Cerebellar cortex (tissue), 1 donor: ENCODE measurements around the gene FRS2.

Source experiments
- DNase-seq: peaks from one replicate; pipeline ENCODE4 v3.0.0-alpha.2; 2015; ENCODE audit warnings: low spot score

FRS2 gene

DNA sequence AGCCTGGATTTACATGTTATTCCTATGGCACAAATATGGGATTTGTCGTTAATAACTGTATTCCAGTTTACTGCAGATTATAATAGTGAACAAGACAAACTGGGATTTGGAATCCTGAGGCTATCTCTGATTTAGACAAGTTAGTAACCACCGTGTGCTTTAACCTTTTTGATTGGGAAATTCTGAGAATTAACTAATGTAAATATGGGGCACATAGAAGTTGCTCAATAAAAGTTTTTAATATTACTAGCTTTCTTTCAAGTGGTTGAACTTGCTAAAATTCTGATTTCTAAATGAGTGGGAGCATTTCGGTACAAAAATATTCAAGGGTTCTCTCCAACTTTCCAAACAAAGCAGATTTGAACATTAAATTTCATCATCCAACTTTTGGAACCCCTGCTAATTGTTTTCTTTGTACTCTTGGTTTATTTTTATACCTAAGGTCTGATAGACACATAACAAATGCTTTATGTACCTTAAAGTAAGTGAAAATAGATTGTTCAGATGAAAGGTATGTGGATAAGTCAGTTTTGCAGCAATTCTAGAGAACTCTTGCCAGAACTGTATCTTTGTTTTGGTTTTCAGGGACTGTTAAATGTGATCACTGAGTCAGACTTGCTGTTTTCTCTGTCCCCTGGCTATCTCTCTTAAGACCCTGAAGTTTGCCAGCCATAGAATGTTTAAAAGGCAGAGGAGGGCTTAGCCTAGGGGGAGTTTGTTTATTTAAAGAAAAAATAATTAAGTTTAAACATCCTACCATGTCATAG is 57.5 kb downstream of the FRS2 start:
- DNase-seq: no peak

DNA sequence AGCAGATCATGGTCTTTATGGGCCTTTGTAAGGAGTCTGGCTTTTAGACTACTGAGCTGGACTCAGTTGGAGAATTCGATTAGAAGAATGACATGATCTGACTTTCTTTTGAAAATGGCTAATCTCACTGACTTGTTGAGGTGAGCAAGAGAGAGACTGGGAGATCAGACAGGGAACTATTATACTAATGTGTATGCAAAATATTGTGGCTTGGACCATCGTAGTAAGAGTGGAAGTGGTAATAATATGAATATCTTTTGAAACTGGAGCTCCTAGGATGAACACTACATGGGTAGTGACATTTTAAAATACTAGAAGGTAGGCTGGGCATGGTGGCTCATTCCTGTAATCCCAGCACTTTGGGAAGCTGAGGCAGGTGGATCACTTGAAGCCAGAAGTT is 58.8 kb downstream of the FRS2 start:
- no peak for DNase-seq

DNA sequence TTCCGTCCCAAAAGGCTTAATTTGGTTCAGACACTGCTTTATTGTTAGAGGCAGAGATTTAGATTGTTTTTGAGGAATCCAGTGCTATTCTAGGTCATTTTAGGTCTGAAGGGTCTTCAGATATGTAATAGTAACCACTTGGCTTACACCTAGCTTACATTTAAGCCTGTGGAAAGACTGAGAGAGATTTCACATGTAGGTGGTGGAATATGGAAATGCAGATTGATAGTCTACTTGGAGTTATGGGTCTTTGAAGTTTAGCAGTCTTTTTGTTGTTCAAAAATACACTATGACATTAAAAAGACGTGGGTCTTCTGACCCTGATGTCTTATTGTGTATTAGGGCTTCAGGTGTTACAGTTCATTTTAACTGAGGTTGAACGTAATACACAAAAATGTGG is 63.7 kb downstream of the FRS2 start:
- no peak for DNase-seq

DNA sequence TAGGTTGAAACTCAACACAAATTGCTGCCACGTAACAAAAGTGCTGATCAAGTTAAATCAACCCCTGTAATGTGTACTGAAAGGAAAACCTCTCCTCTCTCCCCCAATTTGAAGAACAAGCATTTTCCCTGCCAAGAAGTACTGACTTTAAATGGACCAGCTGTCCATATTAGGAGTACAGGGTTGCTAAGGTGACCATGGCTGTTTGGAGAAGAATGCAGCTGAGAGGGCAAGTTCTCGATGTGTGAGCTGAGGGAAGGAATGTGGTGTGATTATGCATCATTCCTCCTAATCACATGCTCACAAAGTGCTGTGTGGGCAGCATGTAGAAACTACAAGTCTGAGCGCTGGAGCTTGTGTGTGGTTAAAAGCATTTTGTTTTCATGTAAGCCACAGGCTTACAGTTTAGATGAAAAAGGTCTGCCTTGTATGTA is 64.2 kb downstream of the FRS2 start:
- peak; percentile 90 for DNase-seq

DNA sequence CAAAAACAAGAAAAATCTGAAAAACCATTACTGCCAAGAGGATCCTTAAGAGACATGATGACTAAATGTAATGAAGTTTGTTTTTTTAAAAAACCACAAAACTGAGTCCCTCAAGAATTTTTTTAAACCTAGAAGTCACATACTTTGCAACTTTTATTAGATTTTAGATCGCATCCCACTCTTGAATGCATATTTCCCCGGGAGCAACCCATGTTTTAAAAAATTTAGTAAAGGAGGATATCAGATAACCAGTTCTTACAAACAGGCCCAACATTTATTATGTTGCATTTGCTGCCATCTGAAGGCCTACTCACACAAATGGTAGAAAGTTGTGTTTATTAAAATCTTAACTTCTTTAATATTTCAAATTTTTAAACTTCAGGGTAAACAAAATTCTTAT is 70.8 kb downstream of the FRS2 start:
- DNase-seq: no peak

DNA sequence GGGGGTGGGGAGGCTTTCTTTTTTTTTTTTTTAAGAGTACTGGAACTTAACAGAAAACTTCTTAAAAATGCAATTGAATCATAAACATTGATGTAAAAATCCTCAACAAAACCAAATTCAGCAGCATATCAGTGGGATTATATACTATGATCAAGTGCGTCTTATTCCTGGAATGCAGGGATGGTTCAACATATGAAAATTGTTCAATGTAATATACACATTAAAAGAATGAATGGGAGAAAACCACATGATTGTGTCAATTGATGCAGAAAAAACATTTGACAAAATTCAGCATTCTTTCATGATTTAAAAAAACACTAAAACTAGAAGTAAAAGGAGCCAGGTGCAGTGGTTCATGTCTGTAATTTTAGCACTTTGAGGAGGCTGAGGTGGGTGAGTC is 73.9 kb downstream of the FRS2 start:
- DNase-seq: no peak

DNA sequence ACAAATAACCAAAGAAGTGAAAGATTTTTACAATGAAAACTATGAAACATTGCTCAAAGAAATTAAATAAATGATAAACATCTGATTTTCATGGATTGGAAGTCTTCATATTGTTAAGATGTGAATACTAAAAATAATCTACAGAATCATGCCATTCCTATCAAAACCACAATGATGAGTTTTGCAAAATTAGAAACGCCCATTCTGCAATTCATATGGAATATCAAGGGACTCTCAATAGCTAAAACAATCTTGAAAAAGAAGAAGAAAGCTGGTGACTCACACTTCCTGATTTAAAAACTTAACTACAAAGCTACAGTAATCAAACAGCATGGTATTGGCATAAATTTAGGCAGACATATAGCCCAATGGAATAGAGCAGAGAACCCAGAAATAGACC is 74.9 kb downstream of the FRS2 start:
- DNase-seq: no peak

DNA sequence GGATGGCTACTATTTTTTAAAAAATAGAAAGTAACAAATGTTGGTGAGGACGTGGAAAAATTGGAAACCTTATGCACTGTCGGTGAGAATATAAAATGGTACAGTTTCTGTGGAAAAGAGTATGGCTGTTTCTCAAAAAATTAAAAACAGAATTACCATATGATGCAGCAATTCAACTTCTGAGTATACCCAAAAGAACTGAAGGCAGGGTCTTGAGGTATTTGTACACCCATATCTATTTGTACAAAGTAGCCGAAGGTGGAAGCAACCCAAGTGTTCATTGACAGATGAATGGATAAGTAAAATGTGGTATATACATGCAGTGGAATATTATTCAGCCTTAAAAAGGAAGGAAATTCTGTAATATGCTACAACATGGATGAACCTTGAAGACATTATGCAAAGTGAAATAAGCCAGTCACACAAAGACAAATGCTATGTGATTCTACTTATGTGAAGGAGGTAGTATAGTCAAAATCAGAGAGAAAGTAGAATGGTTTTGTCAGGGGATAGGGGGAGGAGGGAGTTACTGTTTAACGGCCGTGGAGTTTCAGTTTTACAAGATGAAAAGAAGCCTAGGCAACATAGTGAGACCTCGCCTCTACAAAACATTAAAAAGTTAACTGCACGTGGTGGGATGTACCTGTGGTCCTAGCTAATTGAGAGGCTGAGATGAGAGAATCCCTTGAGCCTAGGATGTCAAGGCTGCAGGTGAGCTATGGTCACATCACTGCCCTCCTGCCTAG is 76.7 kb downstream of the FRS2 start:
- no peak for DNase-seq

DNA sequence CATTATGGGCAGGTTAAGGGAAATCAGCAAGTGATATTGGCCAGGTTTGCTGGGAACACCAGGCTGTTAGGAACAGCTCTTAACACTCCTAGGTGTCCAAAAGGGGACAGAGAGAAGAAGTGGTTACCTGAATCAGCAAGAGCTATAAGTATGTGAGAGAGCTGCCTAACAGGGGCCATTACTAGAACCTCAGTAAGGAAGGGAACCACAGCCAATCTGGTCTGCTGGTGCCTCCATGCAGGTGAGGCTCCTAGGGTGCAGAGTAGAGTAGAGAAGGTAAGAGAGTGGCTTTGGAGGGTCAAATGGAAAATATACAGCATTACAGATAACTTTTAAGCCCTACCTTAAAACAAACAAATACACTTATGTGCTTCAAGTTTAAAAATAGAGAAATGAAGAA is 78.5 kb downstream of the FRS2 start:
- DNase-seq: no peak

DNA sequence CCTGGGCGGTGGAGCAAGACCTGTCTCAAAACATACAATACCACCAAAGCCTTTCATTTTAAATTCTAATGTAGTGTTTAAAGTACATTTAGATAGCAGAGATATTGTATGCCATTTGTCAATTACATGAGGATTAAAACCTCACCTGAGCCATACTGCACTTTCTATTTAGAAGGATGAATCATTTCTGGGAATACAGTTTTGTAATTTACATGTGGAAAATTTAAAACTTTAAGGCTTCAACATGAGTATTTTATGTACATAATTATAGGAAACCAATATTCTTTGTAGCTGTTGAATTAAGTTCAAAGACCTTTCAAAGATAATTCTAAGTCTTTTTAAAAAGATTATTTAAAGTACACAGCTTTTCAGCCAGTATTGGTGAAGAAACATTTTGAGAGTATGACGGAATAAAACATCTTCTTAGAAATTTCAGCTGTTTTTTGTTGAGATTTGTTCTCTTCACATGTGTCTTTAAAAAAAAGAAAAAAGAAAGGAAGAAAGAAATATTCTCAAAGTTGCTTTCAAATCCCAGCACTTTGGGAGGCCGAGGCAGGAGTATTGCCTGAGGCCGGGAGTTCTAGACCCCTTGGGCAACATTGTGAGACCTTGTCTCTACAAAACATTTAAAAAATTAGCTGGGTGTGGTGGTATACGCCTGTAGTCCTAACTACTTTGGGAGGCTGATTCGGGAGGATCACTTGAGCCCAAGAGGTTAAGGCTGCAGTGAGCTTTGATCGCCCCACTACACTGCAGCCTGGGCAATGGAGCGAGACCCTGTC is 80.6 kb downstream of the FRS2 start:
- DNase-seq: no peak

DNA sequence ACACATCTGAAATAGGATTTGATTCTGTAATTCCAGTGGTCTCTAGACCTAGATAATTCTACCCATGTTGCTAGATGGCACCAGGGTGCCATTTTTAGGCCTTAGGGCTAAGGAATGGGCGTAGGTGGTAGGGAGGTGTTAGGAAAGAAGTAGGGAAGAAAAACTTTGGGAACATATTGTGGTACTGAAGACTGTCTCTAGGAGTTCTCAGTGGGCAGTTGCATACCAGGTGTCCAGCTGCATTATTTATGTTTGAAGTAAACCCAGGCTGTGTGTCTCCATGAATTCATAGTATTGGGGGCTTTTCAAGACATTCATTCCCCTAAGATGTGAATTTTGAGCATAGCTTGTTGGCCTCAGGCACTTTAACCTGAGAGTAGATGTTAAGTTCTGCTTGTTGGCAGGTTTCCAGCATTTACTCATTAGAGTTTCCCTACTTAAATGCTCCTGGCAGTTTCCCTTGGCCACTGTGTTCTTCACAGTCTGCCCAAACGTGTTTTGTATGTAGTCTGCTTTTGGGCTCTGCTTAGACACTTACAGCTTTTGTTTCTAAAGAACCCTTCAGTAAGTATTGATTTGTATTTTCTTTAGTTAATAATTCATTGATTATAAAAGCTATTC is 83.5 kb downstream of the FRS2 start:
- DNase-seq: peak; percentile 61

DNA sequence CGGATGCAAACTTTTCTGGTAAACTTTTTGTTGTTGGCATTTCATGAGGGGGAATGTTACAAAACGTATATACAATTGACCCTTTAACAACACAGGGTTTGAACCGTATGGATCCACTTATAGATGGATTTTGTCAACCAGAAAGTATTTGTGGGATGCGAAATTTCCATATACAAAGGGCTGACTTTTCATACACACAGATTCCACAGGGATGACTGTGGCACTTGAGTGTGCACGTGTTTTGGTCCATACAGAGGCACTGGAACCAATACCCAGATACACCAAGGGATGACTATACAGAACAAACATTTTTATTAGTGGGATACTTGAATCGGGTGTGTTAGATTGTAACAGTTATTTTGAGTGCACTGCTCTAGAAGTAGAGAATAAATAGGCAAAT is 85.3 kb downstream of the FRS2 start:
- DNase-seq: no peak

DNA sequence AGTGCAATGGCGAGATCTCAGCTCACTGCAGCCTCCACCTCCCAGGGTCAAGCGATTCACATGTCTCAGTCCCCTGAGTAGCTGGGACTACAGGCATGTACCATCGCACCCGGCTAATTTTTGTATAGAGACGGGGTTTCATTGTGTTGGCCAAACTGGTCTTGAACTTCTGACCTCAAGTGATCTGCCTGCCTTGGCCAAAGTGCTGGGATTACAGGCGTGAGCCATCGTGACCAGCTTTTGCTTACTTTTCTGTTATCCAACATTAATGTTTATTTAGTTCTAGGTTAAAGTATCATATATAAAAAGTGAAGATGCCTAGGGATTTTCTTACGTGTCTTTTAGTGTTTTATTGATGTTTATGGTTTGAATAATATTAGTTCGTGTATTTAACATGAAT is 86.2 kb downstream of the FRS2 start:
- DNase-seq: no peak

DNA sequence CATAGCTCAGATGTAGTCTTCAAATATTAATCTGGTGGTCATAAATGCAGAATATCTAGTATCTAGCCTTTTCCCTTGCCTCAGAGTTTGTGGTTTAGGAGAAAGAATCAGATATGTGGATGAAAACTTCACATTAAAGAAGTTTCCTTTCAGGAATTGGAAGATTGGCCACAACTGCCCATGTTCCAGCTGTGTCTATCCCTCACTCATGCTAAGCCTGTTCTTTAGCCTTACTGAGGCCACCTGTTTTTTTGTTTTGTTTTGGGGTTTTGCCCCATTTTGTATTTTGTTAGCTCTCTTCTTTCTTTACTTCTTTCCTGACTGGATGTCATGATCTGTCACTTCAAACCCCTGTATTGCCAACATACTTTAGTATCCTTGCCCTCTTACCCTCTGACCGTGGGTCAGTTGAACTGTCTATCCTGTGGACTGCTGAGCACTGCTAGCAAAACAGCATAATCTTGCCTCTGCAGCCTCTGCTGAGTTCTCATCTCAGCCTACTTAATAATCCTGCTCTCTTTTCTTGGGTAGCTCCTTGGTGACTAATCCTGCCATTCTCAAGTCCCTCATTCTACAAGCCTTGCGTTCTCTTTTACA is 93.1 kb downstream of the FRS2 start:
- no peak for DNase-seq

DNA sequence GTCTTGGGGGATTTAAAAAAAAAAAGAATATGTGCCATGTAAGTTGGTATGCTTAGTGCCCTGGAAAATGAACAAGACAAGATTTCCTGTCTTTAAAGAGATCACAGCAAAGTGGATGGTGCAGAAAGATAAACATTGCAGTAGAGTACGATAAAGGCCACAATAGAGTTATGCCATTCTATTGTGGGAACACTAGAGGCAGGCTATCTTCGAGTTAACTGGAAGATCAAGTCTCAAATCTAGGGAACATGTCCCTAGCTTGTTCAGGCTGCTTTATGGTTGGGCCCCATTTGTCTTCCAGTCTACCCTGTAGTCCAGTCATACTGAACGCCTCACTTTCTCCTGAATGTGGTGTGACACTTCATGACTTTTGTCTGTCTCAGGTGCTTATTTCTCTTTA is 96.4 kb downstream of the FRS2 start:
- no peak for DNase-seq

DNA sequence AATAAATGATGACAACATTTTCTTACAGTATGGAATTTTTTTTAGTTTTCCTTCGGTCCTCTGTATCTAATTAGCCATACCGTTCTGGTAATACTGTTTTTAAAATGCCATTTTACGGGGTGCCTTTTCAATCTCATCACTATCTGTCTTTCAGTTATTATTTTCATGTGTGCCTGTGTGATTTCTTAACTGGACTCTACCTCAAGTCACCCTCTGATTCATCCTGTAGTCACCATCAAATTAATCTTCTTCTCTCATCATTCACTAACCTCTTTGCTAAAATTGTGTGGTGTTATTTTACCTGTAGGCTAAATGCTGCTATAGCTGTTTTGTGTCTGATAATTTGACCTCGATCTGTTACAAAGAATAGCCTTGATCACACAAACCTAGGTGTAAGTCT is 99.0 kb downstream of the FRS2 start:
- DNase-seq: no peak

DNA sequence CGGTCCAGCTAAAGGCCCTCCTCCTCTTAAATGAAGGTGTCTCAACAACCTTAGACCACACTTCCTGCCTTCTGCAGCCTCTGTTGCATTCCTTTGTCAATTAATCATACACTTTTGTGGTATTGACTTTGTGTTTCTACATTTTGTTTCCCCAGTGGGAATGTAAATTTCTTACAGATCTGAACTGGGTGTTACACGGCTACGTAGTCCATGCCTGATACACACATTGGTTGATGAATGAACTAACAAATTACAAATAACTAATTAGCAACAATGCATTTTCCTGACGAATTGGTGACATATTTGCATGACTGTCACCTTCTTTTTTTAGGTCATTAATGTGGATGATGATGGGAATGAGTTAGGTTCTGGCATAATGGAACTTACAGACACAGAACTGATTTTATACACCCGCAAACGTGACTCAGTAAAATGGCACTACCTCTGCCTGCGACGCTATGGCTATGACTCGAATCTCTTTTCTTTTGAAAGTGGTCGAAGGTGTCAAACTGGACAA is 99.9 kb downstream of the FRS2 start:
- DNase-seq: no peak

DNA sequence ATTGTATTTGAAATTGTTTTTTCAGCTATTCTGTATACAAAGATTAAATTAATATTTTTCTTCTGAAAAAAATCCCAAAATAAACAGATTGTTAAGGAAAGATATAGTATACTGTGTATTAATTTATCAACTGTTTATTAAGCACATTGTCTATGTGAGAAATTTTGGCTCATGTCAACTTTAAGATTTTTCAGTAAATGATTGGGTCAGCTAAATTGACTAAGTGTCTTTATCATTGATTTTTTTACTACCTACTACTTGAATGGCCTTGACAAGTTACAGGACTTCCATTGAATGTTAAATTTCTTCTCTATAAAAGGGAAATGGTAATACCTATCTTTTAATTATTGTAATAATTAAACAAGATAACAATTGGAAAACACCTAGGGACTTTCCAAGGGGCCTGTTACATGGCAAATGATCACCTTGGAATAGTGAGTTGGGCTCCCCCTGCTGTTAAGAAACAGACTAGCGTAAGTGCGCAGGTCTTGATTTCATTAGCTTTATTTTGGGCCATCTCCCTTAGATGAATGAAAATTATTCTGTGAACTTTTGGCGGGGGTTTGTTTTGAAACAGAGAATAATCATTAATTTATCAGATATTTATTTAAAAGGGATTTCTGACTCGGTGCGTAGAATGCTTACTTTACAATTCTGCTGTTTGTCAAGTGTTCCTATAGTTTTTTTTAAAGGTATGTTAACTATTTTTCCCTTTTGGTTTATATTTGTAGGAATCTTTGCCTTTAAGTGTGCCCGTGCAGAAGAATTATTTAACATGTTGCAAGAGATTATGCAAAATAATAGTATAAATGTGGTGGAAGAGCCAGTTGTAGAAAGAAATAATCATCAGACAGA is 100.6 kb downstream of the FRS2 start:
- DNase-seq: peak; percentile 79

DNA sequence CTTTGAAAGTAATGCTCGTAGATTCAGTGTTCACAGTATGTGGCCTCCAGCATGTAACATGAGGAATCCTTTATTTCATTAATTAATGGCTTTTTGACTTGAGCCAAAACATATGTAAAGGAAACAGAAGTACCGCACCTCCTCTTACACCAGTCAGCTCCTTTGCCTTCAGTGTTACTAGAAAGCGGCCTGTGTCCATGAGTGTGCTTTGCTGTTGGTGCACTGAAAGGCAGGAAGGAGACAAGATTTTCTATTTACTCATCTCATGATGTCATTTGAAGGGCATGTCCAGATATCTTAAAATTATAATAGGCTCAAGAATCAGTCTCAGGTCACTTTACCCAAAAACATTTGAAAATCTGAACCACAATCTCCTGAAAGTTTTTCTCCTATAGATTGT is 105.2 kb downstream of the FRS2 start:
- DNase-seq: no peak

DNA sequence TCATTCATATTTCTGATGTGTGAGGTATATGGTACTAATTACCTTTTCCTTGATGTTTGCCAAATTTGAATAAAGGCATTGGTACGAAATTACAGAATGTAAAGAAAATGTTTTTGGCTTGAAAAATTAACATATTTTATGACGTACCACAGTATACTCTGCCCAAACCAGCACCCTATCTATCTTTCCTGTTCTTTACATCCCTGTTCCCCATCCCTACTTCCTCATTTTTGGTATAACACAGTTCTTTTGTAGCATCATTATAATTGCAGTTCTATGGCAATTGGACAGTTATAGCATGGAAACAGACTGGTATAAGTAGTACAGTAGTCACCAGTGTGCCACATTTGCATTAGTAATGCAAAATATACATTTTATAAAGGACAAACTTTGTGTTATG is 108.1 kb downstream of the FRS2 start:
- no peak for DNase-seq

DNA sequence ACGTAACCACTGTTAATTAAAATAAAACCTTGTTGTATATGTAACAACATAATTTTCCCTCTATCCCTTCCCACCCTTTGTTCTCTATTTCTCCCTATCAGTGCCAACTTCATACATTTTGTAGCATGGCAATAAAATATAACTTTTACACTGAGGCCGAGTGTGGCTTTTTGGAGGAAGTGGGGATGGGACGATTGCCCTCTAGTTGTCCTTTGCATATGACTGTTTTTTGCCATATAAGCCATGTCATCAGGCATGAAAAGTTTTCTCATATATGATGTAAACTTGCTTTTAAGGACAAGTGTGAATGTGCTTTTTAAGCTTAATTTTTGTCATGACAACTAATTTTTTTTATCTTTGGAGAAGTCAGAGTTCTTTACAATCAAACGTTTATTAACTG is 108.8 kb downstream of the FRS2 start:
- no peak for DNase-seq
